ENCODE results near the gene FXR1.

DNA sequence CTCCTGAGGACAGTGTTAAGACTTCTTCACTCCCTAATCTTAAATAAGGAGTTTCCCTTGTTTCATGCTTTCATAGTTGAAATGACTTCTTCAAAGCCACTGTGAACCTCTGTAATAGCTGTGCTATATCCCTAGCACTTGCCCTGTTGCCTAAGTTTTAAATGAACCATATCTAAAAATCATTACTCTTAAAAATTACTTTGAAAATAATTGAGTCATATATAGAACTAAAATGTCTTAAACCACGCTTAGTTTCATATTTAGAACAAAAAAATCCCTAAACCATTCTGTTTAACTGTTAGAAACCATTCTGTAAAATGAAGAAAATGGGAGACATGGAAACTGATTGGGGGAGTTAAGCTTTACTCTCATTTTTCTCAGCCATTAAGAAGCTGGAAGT is 47.2 kb downstream of the FXR1 start:
- TF ChIP-seq, protein P1, sequence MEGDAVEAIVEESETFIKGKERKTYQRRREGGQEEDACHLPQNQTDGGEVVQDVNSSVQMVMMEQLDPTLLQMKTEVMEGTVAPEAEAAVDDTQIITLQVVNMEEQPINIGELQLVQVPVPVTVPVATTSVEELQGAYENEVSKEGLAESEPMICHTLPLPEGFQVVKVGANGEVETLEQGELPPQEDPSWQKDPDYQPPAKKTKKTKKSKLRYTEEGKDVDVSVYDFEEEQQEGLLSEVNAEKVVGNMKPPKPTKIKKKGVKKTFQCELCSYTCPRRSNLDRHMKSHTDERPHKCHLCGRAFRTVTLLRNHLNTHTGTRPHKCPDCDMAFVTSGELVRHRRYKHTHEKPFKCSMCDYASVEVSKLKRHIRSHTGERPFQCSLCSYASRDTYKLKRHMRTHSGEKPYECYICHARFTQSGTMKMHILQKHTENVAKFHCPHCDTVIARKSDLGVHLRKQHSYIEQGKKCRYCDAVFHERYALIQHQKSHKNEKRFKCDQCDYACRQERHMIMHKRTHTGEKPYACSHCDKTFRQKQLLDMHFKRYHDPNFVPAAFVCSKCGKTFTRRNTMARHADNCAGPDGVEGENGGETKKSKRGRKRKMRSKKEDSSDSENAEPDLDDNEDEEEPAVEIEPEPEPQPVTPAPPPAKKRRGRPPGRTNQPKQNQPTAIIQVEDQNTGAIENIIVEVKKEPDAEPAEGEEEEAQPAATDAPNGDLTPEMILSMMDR (CRISPR knock-in tag; IDR thresholded peaks at IDR 0.05): no peak
- TF ChIP-seq BHLHE40 (IDR thresholded peaks at IDR 0.05; ENCODE audit: low read length) (no peak), MTF2 (CRISPR knock-in tag; IDR thresholded peaks at IDR 0.05; ENCODE audit: borderline replicate concordance) (no peak), SP1 (IDR thresholded peaks at IDR 0.05) (no peak), SP1 (CRISPR knock-in tag; IDR thresholded peaks at IDR 0.05) (no peak), JARID2 (CRISPR knock-in tag; IDR thresholded peaks at IDR 0.05; ENCODE audit: insufficient replicate concordance) (no peak), GABPA (IDR thresholded peaks at IDR 0.05; ENCODE audit: low read depth, low read length) (no peak), GABPA (CRISPR knock-in tag; IDR thresholded peaks at IDR 0.05; ENCODE audit: low read depth) (no peak), ZNF121 (CRISPR knock-in tag; IDR thresholded peaks at IDR 0.05) (no peak)
